A549 (cell line): ENCODE data around the gene DPYD. TPM values are rescaled to one million over a fixed set of nuclear protein-coding genes. Genes with fewer than 3 reads are reported as not detected.

Experiments
- ATAC-seq, 2 experiments: fragments of 200-7000 bp in 1 of 2; fragments of >200 bp in 1 of 2; cut with Nextera tagmentation in 1 of 2; cut with Tn5 transposase in 1 of 2; 3 replicates each; pipeline versions ENCODE4 v1.8.0 to v1.9.1; 2018 to 2020; ENCODE audit warnings: mild to moderate bottlenecking in 1 of 2, moderate library complexity in 1 of 2
- CTCF ChIA-PET: fragments of 300-600 bp; sonication (Branson Sonifier 250); formaldehyde crosslinking; extraction: SDS; loops from one replicate; lab custom pipeline; 2021; ENCODE audit warnings: antibody characterized with exemption, inconsistent platforms; lab: Yijun Ruan, JAX
- POLR2A ChIA-PET: fragments of 350-600 bp; formaldehyde crosslinking; extraction: SDS; loops from one replicate; lab custom pipeline; 2021; ENCODE audit warnings: antibody characterized with exemption, inconsistent platforms; lab: Yijun Ruan, JAX
- DNase-seq, 2 experiments: peaks; one replicate each; pipeline versions ENCODE4 v3.0.0 to v3.0.0-alpha.2; 2011 to 2016; ENCODE audit warnings: low read depth in 1 of 2, low spot score in 1 of 2
- FAIRE-seq: peaks from 2 replicates; lab custom pipeline; 2011; peaks lifted over from hg19 to GRCh38; lab: Jason Lieb, UNC
- H3K27ac ChIP-seq, 2 experiments: fragments of >200 bp; sonication (Bioruptor Twin); formaldehyde crosslinking; 3 replicates each; pipeline ENCODE4 v1.5.1; 2016 to 2017
- H3K4me1 ChIP-seq: fragments of >200 bp; sonication (Bioruptor Twin); formaldehyde crosslinking; 3 replicates; pipeline ENCODE4 v1.6.1; 2016
- H3K4me2 ChIP-seq: fragments of >200 bp; sonication (Bioruptor Twin); formaldehyde crosslinking; 3 replicates; pipeline ENCODE4 v1.6.1; 2016
- H3K4me3 ChIP-seq: fragments of >200 bp; sonication (Bioruptor Twin); formaldehyde crosslinking; 3 replicates; pipeline ENCODE4 v1.5.1; 2016
- H3K9me3 ChIP-seq: fragments of >200 bp; sonication (Bioruptor Twin); formaldehyde crosslinking; 3 replicates; pipeline ENCODE4 v1.6.1; 2016
- ATOH8 ChIP-seq: fragments of 250-450 bp; sonication (Bioruptor Pico); IDR thresholded peaks from 2 replicates; pipeline ENCODE4 v1.5.0; 2020; ENCODE audit warnings: low read depth, mild to moderate bottlenecking, moderate library complexity
- CBX2 ChIP-seq: fragments of 200-600 bp; sonication (generic); IDR thresholded peaks from 2 replicates; pipeline ENCODE4 v1.6.1; 2016; ENCODE audit warnings: low read depth, mild to moderate bottlenecking, borderline replicate concordance
- CEBPB ChIP-seq, 2 experiments: fragments of >200 bp in 1 of 2; sonication (Bioruptor Twin) in 1 of 2; formaldehyde crosslinking in 1 of 2; IDR thresholded peaks; 2 replicates each; pipeline ENCODE4 v1.6.1; 2012 to 2016
- CHD4 ChIP-seq: fragments of 200-600 bp; sonication (generic); IDR thresholded peaks from 2 replicates; pipeline ENCODE4 v1.6.1; 2016; ENCODE audit warnings: antibody characterized with exemption, mild to moderate bottlenecking, borderline replicate concordance
- CTCF ChIP-seq: fragments of >200 bp; sonication (Bioruptor Twin); formaldehyde crosslinking; IDR thresholded peaks from 3 replicates; pipeline ENCODE4 v1.5.1; 2016
- GATA3 ChIP-seq: IDR thresholded peaks from 2 replicates; pipeline ENCODE4 v1.6.1; 2012; ENCODE audit warnings: borderline replicate concordance
- HOXB5 ChIP-seq: fragments of 250-450 bp; sonication (Bioruptor Pico); IDR thresholded peaks from 2 replicates; pipeline ENCODE4 v1.5.0; 2020; ENCODE audit warnings: mild to moderate bottlenecking, moderate library complexity
- JUN ChIP-seq, 2 experiments: fragments of >200 bp; sonication (Bioruptor Twin); formaldehyde crosslinking; IDR thresholded peaks; 2 replicates in 1 of 2; 3 replicates in 1 of 2; pipeline ENCODE4 v1.6.1; 2016 to 2017
- JUNB ChIP-seq: fragments of >200 bp; sonication (Bioruptor Twin); formaldehyde crosslinking; IDR thresholded peaks from 2 replicates; pipeline ENCODE4 v1.6.1; 2016
- KDM1A ChIP-seq: fragments of 200-600 bp; sonication (generic); IDR thresholded peaks from 2 replicates; pipeline ENCODE4 v1.6.1; 2016; ENCODE audit warnings: low read depth, mild to moderate bottlenecking
- KDM5A ChIP-seq: fragments of 200-600 bp; sonication (generic); IDR thresholded peaks from 2 replicates; pipeline ENCODE4 v1.6.1; 2016; ENCODE audit warnings: antibody characterized with exemption, mild to moderate bottlenecking
- MAFK ChIP-seq: fragments of 450-650 bp; IDR thresholded peaks from 2 replicates; pipeline ENCODE4 v1.6.1; 2014; ENCODE audit not compliant: partially characterized antibody
- NFE2L2 ChIP-seq: fragments of 150-350 bp; conservative IDR thresholded peaks from 2 replicates; pipeline ENCODE4 v1.6.1; 2014; ENCODE audit warnings: low read length
- POLR2A ChIP-seq: IDR thresholded peaks from 2 replicates; pipeline ENCODE4 v1.6.1; 2012; ENCODE audit warnings: mild to moderate bottlenecking, low read length
- RAD21 ChIP-seq, 2 experiments: fragments of >200 bp in 1 of 2; sonication (Bioruptor Twin) in 1 of 2; formaldehyde crosslinking in 1 of 2; IDR thresholded peaks in 1 of 2; conservative IDR thresholded peaks in 1 of 2; 2 replicates in 1 of 2; 3 replicates in 1 of 2; pipeline ENCODE4 v1.6.1; 2012 to 2018; ENCODE audit warnings: inconsistent platforms in 1 of 2
- RARB ChIP-seq: fragments of 250-450 bp; sonication (Bioruptor Pico); IDR thresholded peaks from 2 replicates; pipeline ENCODE4 v1.8.0; 2021; ENCODE audit warnings: mild to moderate bottlenecking, moderate library complexity
- SMC3 ChIP-seq: fragments of >200 bp; sonication (Bioruptor Twin); formaldehyde crosslinking; IDR thresholded peaks from 3 replicates; pipeline ENCODE4 v1.6.1; 2018; ENCODE audit warnings: inconsistent platforms
- SREBF2 ChIP-seq: fragments of 450-650 bp; IDR thresholded peaks from 2 replicates; pipeline ENCODE4 v1.6.1; 2014; ENCODE audit warnings: mild to moderate bottlenecking, moderate library complexity
- TP53 ChIP-seq: fragments of 250-450 bp; sonication (Bioruptor Pico); IDR thresholded peaks from 2 replicates; pipeline ENCODE4 v1.5.0; 2021; ENCODE audit warnings: mild to moderate bottlenecking, moderate library complexity
- ZNF302 ChIP-seq: fragments of 250-450 bp; sonication (Bioruptor Pico); IDR thresholded peaks from 2 replicates; pipeline ENCODE4 v1.9.0; 2021; ENCODE audit warnings: inconsistent platforms, mild to moderate bottlenecking, moderate library complexity
- WGBS: methylation state at CpG from one replicate; pipeline ENCODE4 v1.1.6; 2017; ENCODE audit errors: missing lambda C conversion rate; 5-methylcytosine and 5-hydroxymethylcytosine counted together
- polyA plus RNA-seq, 4 experiments: library from polyadenylated mRNA; depleted of rRNA in 3 of 4; stranded (reverse); fragments of >200 nt; fragmentation: RNase III in 1 of 4; extraction: RNeasy Plus Mini Kit Qiagen cat#74134 plus additional on column Dnase treatment in 1 of 4; gene quantifications; 2 replicates in 3 of 4; 3 replicates in 1 of 4; pipeline ENCODE4 v1.2.3, GENCODE V29; 2011 to 2017

Gene DPYD
- polyA plus RNA-seq, 2 of the 4 experiments (the other 2 are of a cell fraction), result 5.9 to 7.5 TPM

GRCh38 chr1:97824200-97824599, 96.6 kb downstream of the DPYD start:
- Histone ChIP-seq H3K27ac (no peak overlapping the region), H3K4me2 (no peak overlapping the region), H3K9me3 (no peaks in the 10 kb centered on the region), H3K4me3 (no peak overlapping the region), H3K4me1 (no peaks in the 10 kb centered on the region)
- DNase-seq (no peak), FAIRE-seq (no peak), ATAC-seq (no peak)
- TF ChIP-seq KDM5A, result no peak
- no peak for TF ChIP-seq POLR2A
- TF ChIP-seq ATOH8, result no peak
- POLR2A ChIA-PET, result no interaction called here
- WGBS, result 85% methylated on average over 2 of the region's 2 CpGs
- CTCF ChIA-PET, result no interaction called here

GRCh38 chr1:97820470-97821188, 100.2 kb downstream of the DPYD start:
- H3K4me3 ChIP-seq, result no peak overlapping the region
- H3K4me1 ChIP-seq, result no peaks in the 10 kb centered on the region
- H3K4me2 ChIP-seq, result no peak overlapping the region
- ChIA-PET POLR2A (no interaction called here), CTCF (interaction anchor here (0.8 kb wide), 1 partner anchor 9 kb away, joined by 3 read pairs; no protein-coding TSS in a partner anchor)
- ATAC-seq (peak; percentile 59 to 74; a peak in 4 of 6 replicates), DNase-seq (peak in 1 of 2 experiments; percentile 33), FAIRE-seq (no peak)
- H3K27ac ChIP-seq, result no peak overlapping the region
- no peak for TF ChIP-seq CEBPB (IDR thresholded peaks at IDR 0.05)
- TF ChIP-seq SMC3, result peak; percentile 55
- TF ChIP-seq CTCF, result peak; percentile 59
- peak; percentile 67 for TF ChIP-seq RAD21 (conservative IDR thresholded peaks at IDR 0.05 in 1 of 2, IDR thresholded peaks at IDR 0.05 in 1 of 2)
- TF ChIP-seq POLR2A, result no peak
- TF ChIP-seq HOXB5 (CRISPR knock-in tag), result no peak
- TF ChIP-seq GATA3, result no peak
- no peak for TF ChIP-seq CBX2
- TF ChIP-seq ZNF302 (CRISPR knock-in tag), result no peak
- TF ChIP-seq NFE2L2, result no peak
- TF ChIP-seq KDM1A, result no peak
- no peak for TF ChIP-seq SREBF2
- TF ChIP-seq JUN (IDR thresholded peaks at IDR 0.05), result no peak
- TF ChIP-seq, all 56 proteins: peak for 3
- H3K9me3 ChIP-seq, result no peaks in the 10 kb centered on the region
- WGBS, result 36% methylated on average over 6 of the region's 6 CpGs

- FAIRE-seq, result no peak
- ChIA-PET CTCF (no interaction called here), POLR2A (no interaction called here)
- Histone ChIP-seq H3K9me3 (no peaks in the 10 kb centered on the region), H3K4me1 (no peaks in the 10 kb centered on the region), H3K4me2 (no peak overlapping the region), H3K27ac (no peak overlapping the region), H3K4me3 (no peak overlapping the region)
- DNase-seq, result no peak
- 34% methylated on average over 1 of the region's 1 CpG for WGBS
- TF ChIP-seq ATOH8 (no peak), SREBF2 (no peak), KDM1A (no peak), HOXB5 (CRISPR knock-in tag) (no peak), CHD4 (no peak), RARB (no peak), JUNB (no peak), TP53 (CRISPR knock-in tag) (no peak), MAFK (no peak)
- ATAC-seq, result no peak
These were observed 103.9 kb downstream of the DPYD start for GRCh38 chr1:97816927-97817326.
